Breast epithelium (tissue), 3 donors: ENCODE results near the gene ATP9A.

Experiments
- CTCF ChIP-seq, 3 donors: fragments of 450-650 bp; IDR thresholded peaks; one replicate each; pipeline ENCODE4 v1.5.1; 2016 to 2017; ENCODE audit warnings: antibody characterized with exemption in 3 of 3, mild to moderate bottlenecking in 3 of 3, moderate library complexity in 3 of 3
- POLR2A ChIP-seq: fragments of 450-650 bp; IDR thresholded peaks from one replicate; pipeline ENCODE4 v1.6.1; 2016; ENCODE audit warnings: antibody characterized with exemption, mild to moderate bottlenecking, moderate library complexity
- POLR2AphosphoS5 ChIP-seq, 3 donors: sonication (generic); formaldehyde crosslinking; IDR thresholded peaks; one replicate each; pipeline ENCODE4 v1.6.1; 2017; ENCODE audit warnings: antibody characterized with exemption in 3 of 3

- TF ChIP-seq CTCF (IDR thresholded peaks at IDR 0.05) (no peak), POLR2A (no peak), POLR2AphosphoS5 (IDR thresholded peaks at IDR 0.05) (no peak)
These were observed 155.3 kb downstream of the ATP9A start for GRCh38 chr20:51612896-51613295.
